Measurements from ENCODE around the gene C16orf46. TPM values are rescaled to one million over a fixed set of nuclear protein-coding genes. Genes with fewer than 3 reads are reported as not detected.
A peak's percentile ranks its signal among the peaks of the same experiment; 100 is the strongest.

C16orf46 gene
- total RNA-seq, 1 experiment from 2014 or later = 2.0 TPM

GRCh38 chr16:81076566-81077075, 417 bp downstream of the C16orf46 start:
- DNase-seq (ENCODE audit: low spot score) = peak; percentile 85

GRCh38 chr16:81073560-81074330, 3.3 kb downstream of the C16orf46 start:
- DNase-seq (ENCODE audit: low spot score) = no peak

- DNase-seq (ENCODE audit: low spot score) = peak; percentile 57
Observed at GRCh38 chr16:81071805-81072204, 5.2 kb downstream of the C16orf46 start.

GRCh38 chr16:81070979-81071378, 6.1 kb downstream of the C16orf46 start:
- DNase-seq (ENCODE audit: low spot score) = no peak

GRCh38 chr16:81069063-81069462, 8.0 kb downstream of the C16orf46 start:
- DNase-seq (ENCODE audit: low spot score) = no peak

GRCh38 chr16:81067166-81067565, 9.9 kb downstream of the C16orf46 start:
- DNase-seq (ENCODE audit: low spot score) = no peak

- no peak for DNase-seq (ENCODE audit: low spot score)
Observed at GRCh38 chr16:81066681-81067080, 10.4 kb downstream of the C16orf46 start.

- no peak for DNase-seq (ENCODE audit: low spot score)
Observed at GRCh38 chr16:81061871-81062608, 15.0 kb downstream of the C16orf46 start.

- DNase-seq (ENCODE audit: low spot score) = no peak
Observed at GRCh38 chr16:81061307-81061640, 15.8 kb downstream of the C16orf46 start.

- no peak for DNase-seq (ENCODE audit: low spot score)
Observed at GRCh38 chr16:81060576-81061306, 16.3 kb downstream of the C16orf46 start.

GRCh38 chr16:81053761-81054160, 23.3 kb downstream of the C16orf46 start:
- no peak for DNase-seq (ENCODE audit: low spot score)

GRCh38 chr16:81042821-81043220, 34.2 kb downstream of the C16orf46 start:
- DNase-seq (ENCODE audit: low spot score) = no peak

- no peak for DNase-seq (ENCODE audit: low spot score)
Observed at GRCh38 chr16:81041696-81042095, 35.3 kb downstream of the C16orf46 start.

- DNase-seq (ENCODE audit: low spot score) = no peak
Observed at GRCh38 chr16:81040842-81041241, 36.2 kb downstream of the C16orf46 start.

- DNase-seq (ENCODE audit: low spot score) = no peak
Observed at GRCh38 chr16:81040131-81040530, 36.9 kb downstream of the C16orf46 start.

GRCh38 chr16:81036751-81037350, 40.2 kb downstream of the C16orf46 start:
- peak; percentile 9 for DNase-seq (ENCODE audit: low spot score)

- DNase-seq (ENCODE audit: low spot score) = peak; percentile 11
Observed at GRCh38 chr16:81035975-81036750, 40.9 kb downstream of the C16orf46 start.

GRCh38 chr16:81035398-81035974, 41.6 kb downstream of the C16orf46 start, which contains the start of gene ATMIN:
Gene ATMIN (plus strand): TSS chr16:81035842. CDS start chr16:81035871, 29 bp downstream.
- DNase-seq (ENCODE audit: low spot score) = peak; percentile 63

- no peak for DNase-seq (ENCODE audit: low spot score)
Observed at GRCh38 chr16:81029930-81030604, 47.0 kb downstream of the C16orf46 start.

GRCh38 chr16:81026429-81026828, 50.6 kb downstream of the C16orf46 start:
- DNase-seq (ENCODE audit: low spot score) = no peak

All from A172 (cell line).